SJSA1 (cell line): ENCODE results near the gene ASGR2. TPM values are rescaled to one million over a fixed set of nuclear protein-coding genes. Genes with fewer than 3 reads are reported as not detected.
"Not testable (repeated sequence)": the region's sequence is repeated elsewhere in the genome, so short reads cannot be mapped to it uniquely, and the experiment has no call there.

ENCODE experiments used
- DNase-seq, 2 experiments: peaks; one replicate each; pipeline ENCODE4 v3.0.0-alpha.2; 2015 to 2020; ENCODE audit warnings: low spot score in 2 of 2, low read depth in 1 of 2
- H3K27ac ChIP-seq: fragments of 250-450 bp; sonication (Bioruptor Pico); 2 replicates; pipeline ENCODE4 v1.5.1; 2020; ENCODE audit warnings: mild to moderate bottlenecking, moderate library complexity
- H3K27me3 ChIP-seq: fragments of 250-450 bp; sonication (Bioruptor Pico); replicated peaks from 2 replicates; pipeline ENCODE4 v1.5.1; 2020; ENCODE audit warnings: mild to moderate bottlenecking, moderate library complexity
- H3K36me3 ChIP-seq: fragments of 250-450 bp; sonication (Bioruptor Pico); 2 replicates; pipeline ENCODE4 v1.5.1; 2020; ENCODE audit warnings: mild to moderate bottlenecking
- H3K4me1 ChIP-seq: fragments of 250-450 bp; sonication (Bioruptor Pico); replicated peaks from 2 replicates; pipeline ENCODE4 v1.6.1; 2021; ENCODE audit warnings: mild to moderate bottlenecking
- H3K4me3 ChIP-seq: fragments of 250-450 bp; sonication (Bioruptor Pico); 2 replicates; pipeline ENCODE4 v1.5.1; 2020; ENCODE audit warnings: mild to moderate bottlenecking
- H3K9me3 ChIP-seq: fragments of 250-450 bp; sonication (Bioruptor Pico); replicated peaks from 2 replicates; pipeline ENCODE4 v1.5.1; 2020; ENCODE audit warnings: mild to moderate bottlenecking
- total RNA-seq: library from RNA; depleted of rRNA; stranded (reverse); fragments of >200 nt; shearing (Covaris generic); gene quantifications from 2 replicates; pipeline ENCODE4 v1.2.3, GENCODE V29; 2014

The ASGR2 gene
- total RNA-seq, 1 experiment from 2014 or later, result not detected

DNA sequence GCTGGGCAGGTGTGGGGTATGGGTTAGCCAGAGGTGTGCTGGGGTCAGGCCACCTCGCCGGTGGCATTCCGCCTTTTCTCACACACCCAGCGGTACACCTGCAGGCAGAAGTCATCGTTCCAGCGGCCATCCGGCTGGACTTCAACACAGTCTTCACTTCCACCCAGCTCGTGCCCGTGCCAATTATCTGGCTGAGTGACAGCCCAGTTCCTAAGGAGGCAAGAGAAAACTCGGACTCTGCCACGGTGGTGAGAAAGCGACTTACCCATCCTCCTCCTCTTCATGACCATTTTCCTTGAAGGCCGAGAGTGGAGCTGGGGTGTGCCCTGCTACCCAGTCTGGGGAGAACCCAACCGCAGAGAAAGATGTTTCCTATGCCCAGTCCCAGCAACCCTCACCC is 13.1 kb downstream of the ASGR2 start:
- H3K27ac ChIP-seq, result no peak overlapping the region

DNA sequence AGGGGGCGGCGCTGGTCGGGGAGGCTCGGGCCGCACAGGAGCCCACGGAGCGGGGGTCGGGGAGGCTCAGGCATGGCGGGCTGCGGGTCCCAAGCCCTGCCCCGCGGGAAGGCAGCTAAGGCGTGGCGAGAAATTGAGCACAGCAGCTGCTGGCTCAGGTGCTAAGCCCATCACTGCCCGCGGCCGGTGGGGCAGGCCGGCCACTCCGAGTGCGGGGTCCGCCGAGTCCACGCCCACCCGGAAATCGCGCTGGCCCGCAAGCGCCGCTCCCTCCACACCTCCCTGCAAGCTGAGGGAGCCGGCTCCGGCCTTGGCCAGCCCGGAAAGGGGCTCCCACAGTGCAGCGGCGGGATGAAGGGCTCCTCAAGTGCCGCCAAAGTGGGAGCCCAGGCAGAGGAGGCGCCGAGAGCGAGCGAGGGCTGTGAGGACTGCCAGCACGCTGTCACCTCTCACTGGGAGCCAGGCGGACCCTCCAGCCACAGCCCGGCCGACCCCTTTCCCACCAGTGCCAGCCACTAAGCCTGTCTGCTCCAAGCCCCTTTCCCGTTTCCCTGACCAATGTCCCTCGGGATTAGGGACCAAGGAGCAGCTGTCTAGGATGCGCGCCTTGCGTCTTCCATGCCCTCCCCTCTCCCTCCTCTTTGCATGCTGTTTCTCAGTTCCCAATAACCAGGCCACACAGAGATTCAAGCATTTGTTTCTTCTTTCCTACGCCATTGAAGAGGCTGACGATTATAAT is 13.8 kb downstream of the ASGR2 start:
- not testable (repeated sequence) for H3K27ac ChIP-seq, H3K9me3 ChIP-seq, H3K4me1 ChIP-seq, DNase-seq, H3K4me3 ChIP-seq, H3K36me3 ChIP-seq
- H3K27me3 ChIP-seq, result peaks cover 44% of the 10 kb centered on the region

More for the DNA sequence above, 13.1 kb downstream of the ASGR2 start:
- no peak for DNase-seq
- no peaks in the 10 kb centered on the region for H3K36me3 ChIP-seq
- H3K9me3 ChIP-seq, result no peaks in the 10 kb centered on the region
- peaks cover 49% of the 10 kb centered on the region for H3K27me3 ChIP-seq
- H3K4me3 ChIP-seq, result no peak overlapping the region
- no peaks in the 10 kb centered on the region for H3K4me1 ChIP-seq

DNA sequence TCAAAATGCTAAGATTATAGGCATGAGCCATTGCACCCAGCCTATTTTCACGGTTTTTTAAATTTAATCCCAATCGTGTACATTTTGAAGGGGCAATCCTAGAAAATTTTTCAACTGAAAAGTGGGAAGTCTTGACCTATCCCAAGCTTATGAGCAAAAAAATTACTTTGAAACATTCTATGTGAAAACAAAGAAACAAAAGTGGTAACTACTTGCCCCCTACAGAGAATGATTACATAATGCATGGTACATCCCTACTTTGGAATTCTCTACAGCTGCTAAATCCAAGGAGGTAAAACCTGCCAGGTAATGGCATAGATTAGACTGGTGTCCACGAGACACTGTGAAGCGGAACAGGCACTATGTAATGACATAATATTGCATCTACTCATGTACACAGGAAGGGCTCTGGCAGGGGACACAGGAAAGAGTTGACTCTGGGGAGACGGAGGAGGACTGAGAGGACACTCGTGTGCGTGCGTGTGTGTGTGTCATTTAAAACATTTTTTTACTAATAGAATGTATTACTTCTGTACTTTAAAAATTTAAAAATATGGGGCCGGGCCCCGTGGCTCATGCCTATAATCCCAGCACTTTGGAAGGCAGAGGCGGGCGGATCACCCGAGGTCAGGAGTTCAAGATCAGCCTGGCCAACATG is 15.7 kb downstream of the ASGR2 start:
- DNase-seq, result no peak
- H3K4me3 ChIP-seq, result no peak overlapping the region
- no peaks in the 10 kb centered on the region for H3K9me3 ChIP-seq
- H3K4me1 ChIP-seq, result no peaks in the 10 kb centered on the region
- H3K27me3 ChIP-seq, result peaks cover 47% of the 10 kb centered on the region
- no peak overlapping the region for H3K27ac ChIP-seq
- H3K36me3 ChIP-seq, result no peaks in the 10 kb centered on the region

DNA sequence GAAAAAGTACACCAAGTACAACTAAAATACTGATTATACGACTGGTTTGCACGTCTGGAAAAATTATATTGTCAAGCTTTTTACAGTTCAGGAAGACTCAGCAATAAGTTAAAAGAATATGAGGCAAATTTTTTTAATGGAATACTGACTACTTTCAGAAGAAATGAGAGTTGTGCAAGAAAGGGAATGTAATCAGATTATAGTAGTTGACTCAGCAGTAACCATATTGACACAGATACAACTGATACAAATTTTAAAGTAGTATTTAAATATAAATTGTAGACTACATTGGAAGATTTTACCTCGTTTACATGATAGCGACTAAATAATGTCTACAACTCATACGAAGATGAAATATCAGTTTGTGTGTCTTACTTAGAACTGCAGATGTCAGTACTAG is 16.7 kb downstream of the ASGR2 start:
- H3K4me1 ChIP-seq, result no peaks in the 10 kb centered on the region
- H3K4me3 ChIP-seq, result no peak overlapping the region
- peaks cover 43% of the 10 kb centered on the region for H3K27me3 ChIP-seq
- no peak overlapping the region for H3K27ac ChIP-seq
- H3K36me3 ChIP-seq, result no peaks in the 10 kb centered on the region
- H3K9me3 ChIP-seq, result no peaks in the 10 kb centered on the region
- DNase-seq, result no peak

DNA sequence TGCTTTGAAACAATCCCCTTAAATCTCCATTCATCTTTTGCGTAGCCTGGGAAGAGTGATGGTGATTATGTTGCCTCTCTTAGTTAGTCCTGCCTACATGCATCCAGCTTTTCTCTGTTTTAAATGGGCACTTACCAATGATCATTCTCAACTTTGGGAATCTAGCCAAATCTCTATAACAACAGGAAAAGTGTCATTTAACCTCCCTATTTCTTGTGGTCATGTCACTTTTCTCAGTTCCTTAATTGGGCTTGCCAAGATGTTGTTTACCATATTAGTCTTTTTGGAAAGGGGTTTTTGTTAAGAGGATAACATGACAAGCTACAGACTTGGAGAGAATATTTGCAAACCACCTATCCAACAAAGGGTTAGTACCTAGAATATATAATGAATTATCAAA is 19.0 kb downstream of the ASGR2 start:
- DNase-seq, result no peak
- H3K27ac ChIP-seq, result no peak overlapping the region
- H3K4me3 ChIP-seq, result no peak overlapping the region
- no peaks in the 10 kb centered on the region for H3K9me3 ChIP-seq
- no peaks in the 10 kb centered on the region for H3K36me3 ChIP-seq
- H3K4me1 ChIP-seq, result no peaks in the 10 kb centered on the region
- peaks cover 22% of the 10 kb centered on the region for H3K27me3 ChIP-seq

DNA sequence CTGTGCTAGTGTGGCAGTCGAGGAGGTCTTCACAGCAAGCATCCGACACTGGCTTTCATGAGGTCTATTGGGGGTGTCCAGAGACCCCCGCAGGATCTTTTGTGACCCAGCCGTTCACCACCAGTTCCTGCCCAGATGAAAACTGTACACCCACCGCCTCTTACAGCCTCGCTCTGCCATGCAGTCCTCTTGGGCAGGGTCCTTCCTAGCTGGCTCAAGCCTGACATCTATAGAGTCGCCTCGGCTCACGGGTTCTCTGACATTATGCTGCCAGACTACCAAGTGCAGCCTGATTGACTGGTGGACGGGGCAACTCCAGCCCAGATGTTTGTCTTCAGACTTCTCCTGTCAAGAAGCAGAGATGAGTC is 20.0 kb downstream of the ASGR2 start:
- no peaks in the 10 kb centered on the region for H3K9me3 ChIP-seq
- no peaks in the 10 kb centered on the region for H3K36me3 ChIP-seq
- H3K4me3 ChIP-seq, result no peak overlapping the region
- H3K27ac ChIP-seq, result no peak overlapping the region
- no peaks in the 10 kb centered on the region for H3K4me1 ChIP-seq
- peaks cover 22% of the 10 kb centered on the region for H3K27me3 ChIP-seq
- DNase-seq, result no peak

DNA sequence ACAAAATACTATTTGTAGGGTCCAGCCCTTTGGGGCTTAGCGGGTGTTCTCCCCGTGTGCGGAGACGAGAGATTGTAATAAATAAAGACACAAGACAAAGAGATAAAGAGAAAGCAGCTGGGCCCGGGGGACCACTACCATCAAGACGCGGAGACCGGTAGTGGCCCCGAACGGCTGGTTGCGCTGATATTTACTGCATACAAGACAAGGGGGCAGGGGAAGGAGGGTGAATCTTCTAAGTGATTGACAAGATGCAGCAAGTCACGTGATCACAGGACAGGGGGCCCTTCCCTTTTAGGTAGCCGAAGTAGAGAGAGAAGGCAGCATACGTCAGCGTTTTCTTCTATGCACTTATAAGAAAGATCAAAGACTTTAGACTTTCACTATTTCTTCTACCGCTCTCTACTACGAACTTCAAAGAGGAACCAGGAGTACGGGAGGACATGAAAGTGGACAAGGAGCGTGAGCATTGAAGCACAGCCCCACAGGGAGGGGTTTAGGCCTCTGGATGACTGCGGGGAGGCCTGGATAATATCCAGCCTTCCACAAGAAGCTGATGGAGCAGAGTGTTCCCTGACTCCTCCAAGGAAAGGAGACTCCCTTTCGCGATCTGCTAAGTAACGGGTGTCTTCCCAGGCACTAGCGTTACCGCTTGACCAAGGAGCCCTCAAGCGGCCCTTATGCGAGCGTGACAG is 23.2 kb downstream of the ASGR2 start:
- not testable (repeated sequence) for H3K9me3 ChIP-seq, H3K4me3 ChIP-seq, H3K4me1 ChIP-seq, H3K27ac ChIP-seq, H3K36me3 ChIP-seq, DNase-seq, H3K27me3 ChIP-seq

DNA sequence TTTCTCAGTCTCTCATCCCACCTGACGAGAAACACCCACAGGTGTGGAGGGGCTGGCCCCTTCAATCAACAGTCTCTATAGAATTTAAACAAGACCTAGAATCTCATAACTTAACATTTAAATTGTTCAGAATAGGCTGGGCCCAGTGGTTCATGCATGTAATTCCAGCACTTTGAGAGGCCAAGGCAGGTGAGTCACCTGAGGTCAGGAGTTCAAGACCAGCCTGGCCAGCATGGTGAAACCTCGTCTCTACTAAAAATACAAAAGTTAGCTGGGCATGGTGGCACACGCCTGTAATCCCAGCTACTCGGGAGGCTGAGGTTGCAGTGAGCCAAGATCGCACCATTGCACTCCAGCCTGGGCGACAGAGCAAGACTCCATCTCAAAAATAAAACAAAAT is 25.1 kb downstream of the ASGR2 start:
- not testable (repeated sequence) for DNase-seq, H3K27me3 ChIP-seq, H3K27ac ChIP-seq, H3K36me3 ChIP-seq, H3K9me3 ChIP-seq, H3K4me1 ChIP-seq, H3K4me3 ChIP-seq

DNA sequence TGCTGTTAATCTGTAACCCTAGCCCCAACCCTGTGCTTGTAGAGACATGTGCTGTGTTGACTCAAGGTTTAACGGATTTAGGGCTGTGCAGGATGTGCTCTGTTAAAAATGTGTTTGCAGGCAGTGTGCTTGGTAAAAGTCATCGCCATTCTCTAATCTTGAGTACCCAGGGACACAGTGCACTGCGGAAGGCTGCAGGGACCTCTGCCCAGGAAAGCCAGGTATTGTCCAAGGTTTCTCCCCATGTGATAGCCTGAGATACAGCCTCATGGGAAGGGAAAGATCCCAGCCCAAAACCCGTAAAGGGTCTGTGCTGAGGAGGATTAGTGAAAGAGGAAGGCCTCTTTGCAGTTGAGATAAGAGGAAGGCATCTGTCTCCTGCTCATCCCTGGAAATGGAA is 26.2 kb downstream of the ASGR2 start:
- H3K4me1 ChIP-seq, H3K27ac ChIP-seq, DNase-seq, H3K36me3 ChIP-seq, H3K9me3 ChIP-seq, H3K4me3 ChIP-seq: not testable (repeated sequence)
- H3K27me3 ChIP-seq, result peaks cover 12% of the 10 kb centered on the region

DNA sequence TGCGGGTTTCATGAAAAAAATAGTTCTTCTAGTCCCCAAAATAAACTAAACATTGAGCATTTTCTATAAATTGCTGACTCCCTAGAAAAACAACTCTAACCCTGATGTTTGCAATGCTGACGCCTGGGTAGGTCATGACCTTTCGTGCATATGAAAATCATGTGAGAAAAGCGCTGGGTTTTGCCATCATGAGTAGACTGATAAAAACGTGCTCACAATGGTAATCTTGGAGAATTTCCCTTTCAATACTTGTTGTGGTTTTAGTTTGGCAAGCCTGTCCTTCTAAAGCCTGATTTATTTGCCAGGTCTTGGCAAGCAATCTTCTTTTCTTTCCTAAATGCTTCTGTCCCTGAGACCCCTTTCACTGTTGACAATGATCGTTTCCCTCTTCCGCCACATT is 30.5 kb downstream of the ASGR2 start:
- Histone ChIP-seq H3K9me3 (no peaks in the 10 kb centered on the region), H3K27me3 (peaks cover 8% of the 10 kb centered on the region; the same call in 1 of the 2 replicates), H3K27ac (no peak overlapping the region), H3K36me3 (no peaks in the 10 kb centered on the region), H3K4me3 (no peak overlapping the region), H3K4me1 (no peaks in the 10 kb centered on the region)
- DNase-seq, result no peak

DNA sequence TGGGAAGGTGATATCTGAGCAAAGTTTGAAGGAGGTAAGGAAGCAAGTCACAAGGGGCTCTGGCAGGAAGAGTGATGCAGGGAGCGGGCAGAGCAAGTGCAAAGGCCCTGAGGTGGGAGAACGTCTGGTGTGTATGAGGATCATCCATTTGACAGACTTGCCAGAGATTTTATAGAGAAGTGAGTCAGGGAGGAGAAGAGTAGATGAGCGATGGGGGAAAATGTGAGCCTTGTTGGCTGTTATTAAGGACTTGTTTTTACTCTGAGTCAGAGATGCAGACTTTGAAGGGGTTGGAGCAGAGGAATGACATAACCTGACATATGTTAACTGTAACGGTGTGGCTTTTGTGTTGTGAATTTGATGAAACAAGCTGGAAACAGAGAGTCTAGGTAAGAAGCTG is 31.0 kb downstream of the ASGR2 start:
- no peaks in the 10 kb centered on the region for H3K9me3 ChIP-seq
- peaks cover 8% of the 10 kb centered on the region; the same call in 1 of the 2 replicates for H3K27me3 ChIP-seq
- DNase-seq, result no peak
- H3K4me1 ChIP-seq, result no peaks in the 10 kb centered on the region
- H3K4me3 ChIP-seq, result no peak overlapping the region
- no peak overlapping the region for H3K27ac ChIP-seq
- no peaks in the 10 kb centered on the region for H3K36me3 ChIP-seq

DNA sequence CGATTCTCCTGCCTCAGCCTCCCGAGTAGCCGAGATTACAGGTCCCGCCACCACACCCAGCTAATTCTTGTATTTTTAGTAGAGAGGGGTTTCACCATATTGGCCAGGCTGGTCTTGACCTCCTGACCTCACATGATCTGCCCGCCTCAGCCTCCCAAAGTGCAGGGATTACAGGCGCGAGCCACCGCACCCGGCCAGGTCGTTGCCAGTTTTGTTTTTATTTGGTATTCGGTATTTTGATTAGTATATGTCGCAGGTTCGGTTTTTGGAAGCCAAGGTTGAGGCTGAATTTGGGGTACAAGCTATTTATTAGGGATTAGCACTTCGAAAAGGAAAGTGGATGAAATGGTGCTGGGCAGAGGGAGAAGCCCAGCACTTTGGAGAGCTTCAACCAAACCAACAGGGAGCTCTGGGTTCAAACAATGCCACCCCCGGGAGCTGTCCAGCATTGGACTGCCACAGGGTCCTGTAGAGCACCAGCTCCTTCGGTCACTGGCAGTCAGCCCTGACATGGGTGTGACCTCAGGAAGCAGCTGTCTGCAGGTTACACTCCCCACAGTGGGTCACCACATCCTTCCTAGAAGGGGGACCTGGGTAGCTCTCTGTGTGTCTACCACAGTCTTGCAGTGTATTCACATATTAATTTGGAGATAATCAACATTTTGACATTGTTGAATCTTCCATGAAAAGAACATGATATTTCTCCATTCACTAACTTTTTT is 33.1 kb downstream of the ASGR2 start:
- no peaks in the 10 kb centered on the region for H3K36me3 ChIP-seq
- no peak overlapping the region for H3K27ac ChIP-seq
- H3K9me3 ChIP-seq, result no peaks in the 10 kb centered on the region
- H3K27me3 ChIP-seq, result peaks cover 8% of the 10 kb centered on the region; the same call in 1 of the 2 replicates
- DNase-seq, result no peak
- no peak overlapping the region for H3K4me3 ChIP-seq
- H3K4me1 ChIP-seq, result no peaks in the 10 kb centered on the region

DNA sequence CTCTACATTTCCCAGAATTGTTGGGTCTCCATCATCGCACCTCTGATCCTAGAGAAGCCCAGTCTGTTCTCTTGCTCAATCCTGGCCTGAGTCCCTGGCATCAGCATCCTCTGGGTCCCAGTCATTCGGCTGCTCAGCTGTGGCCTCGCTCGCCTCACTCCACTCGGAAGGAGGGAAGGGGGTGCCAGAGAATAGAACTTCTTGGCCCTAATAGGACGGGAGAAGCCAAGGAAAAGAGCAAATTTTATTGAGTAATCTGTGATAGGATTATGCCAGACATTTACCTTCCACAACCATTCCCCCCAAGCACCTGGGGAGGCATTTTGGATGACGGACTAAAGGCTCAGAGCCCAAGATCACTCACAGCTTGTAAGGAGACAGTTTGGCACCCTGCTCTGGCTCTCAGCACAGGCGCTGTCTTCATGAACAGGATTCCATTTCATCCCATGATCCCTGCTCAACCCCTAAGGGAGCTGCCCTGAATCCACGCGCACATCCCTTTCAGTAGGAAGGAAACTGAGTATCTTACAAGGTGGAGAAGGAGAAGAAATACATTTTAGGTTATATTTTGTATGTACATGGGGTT is 34.1 kb downstream of the ASGR2 start:
- Histone ChIP-seq H3K27ac (no peak overlapping the region), H3K4me3 (no peak overlapping the region), H3K9me3 (no peaks in the 10 kb centered on the region), H3K36me3 (no peaks in the 10 kb centered on the region), H3K4me1 (no peaks in the 10 kb centered on the region), H3K27me3 (peaks cover 8% of the 10 kb centered on the region; the same call in 1 of the 2 replicates)
- DNase-seq, result no peak
